T-helper 9 cell (primary cell): ENCODE measurements around the gene GLCE.
A peak's percentile ranks its signal among the peaks of the same experiment; 100 is the strongest.

Experiments
- DNase-seq: peaks from one replicate; pipeline ENCODE4 v3.0.0-alpha.2; 2020
- total RNA-seq, 2 donors: gene quantifications; one replicate each; lab custom pipeline; 2026; lab: John Stamatoyannopoulos, UW

GLCE gene
- total RNA-seq = 7.7 to 14.4 reads per million in 2 donors

GRCh38 chr15:69160141-69160993 lies at the start of gene GLCE:
Gene GLCE (plus strand): TSS chr15:69160635. CDS start chr15:69255807, 95,172 bp downstream.
- DNase-seq = peak; percentile 91

- no peak for DNase-seq
These were observed 46.0 kb upstream of the GLCE start for GRCh38 chr15:69114331-69114928.

GRCh38 chr15:69115031-69115430 lies 45.4 kb upstream of the GLCE start:
- no peak for DNase-seq

GRCh38 chr15:69116391-69116790 lies 44.0 kb upstream of the GLCE start:
- DNase-seq = no peak

- DNase-seq = no peak
These were observed 43.0 kb upstream of the GLCE start for GRCh38 chr15:69117431-69117871.

GRCh38 chr15:69118089-69118488 lies 42.3 kb upstream of the GLCE start:
- DNase-seq = no peak

GRCh38 chr15:69119001-69119400 lies 41.4 kb upstream of the GLCE start:
- no peak for DNase-seq

GRCh38 chr15:69119683-69120395 lies 40.6 kb upstream of the GLCE start:
- DNase-seq = no peak

- DNase-seq = no peak
These were observed 39.7 kb upstream of the GLCE start for GRCh38 chr15:69120732-69121131.

- no peak for DNase-seq
These were observed 39.1 kb upstream of the GLCE start for GRCh38 chr15:69121198-69121828.

GRCh38 chr15:69125236-69125635 lies 35.2 kb upstream of the GLCE start:
- DNase-seq = no peak

GRCh38 chr15:69126054-69126469 lies 34.4 kb upstream of the GLCE start:
- DNase-seq = no peak

- DNase-seq = no peak
These were observed 33.1 kb upstream of the GLCE start for GRCh38 chr15:69127306-69127705.

GRCh38 chr15:69128667-69129311 lies 31.6 kb upstream of the GLCE start:
- DNase-seq = no peak

- DNase-seq = no peak
These were observed 28.8 kb upstream of the GLCE start for GRCh38 chr15:69131362-69132220.

- DNase-seq = no peak
These were observed 28.0 kb upstream of the GLCE start for GRCh38 chr15:69132430-69132829.

GRCh38 chr15:69132977-69133861 lies 27.2 kb upstream of the GLCE start:
- no peak for DNase-seq

- DNase-seq = no peak
These were observed 26.4 kb upstream of the GLCE start for GRCh38 chr15:69133862-69134519.

- no peak for DNase-seq
These were observed 25.6 kb upstream of the GLCE start for GRCh38 chr15:69134791-69135190.

- DNase-seq = no peak
These were observed 24.9 kb upstream of the GLCE start for GRCh38 chr15:69135499-69135898.
